Left colon (tissue), 2 donors: ENCODE results near the gene KHK. TPM values are rescaled to one million over a fixed set of nuclear protein-coding genes. Genes with fewer than 3 reads are reported as not detected.

Experiments
- ATAC-seq: fragments of 200-7000 bp; cut with Tn5 transposase; one replicate; pipeline ENCODE4 v1.9.1; 2020; ENCODE audit warnings: mild to moderate bottlenecking, moderate library complexity
- DNase-seq, 2 donors: peaks; one replicate each; pipeline ENCODE4 v3.0.0-alpha.2; 2020
- intact Hi-C, 2 donors: fragments of 100-400 bp; cut with DNase I in 1 of 2; cut with micrococcal nuclease in 1 of 2; formaldehyde crosslinking; loops; one replicate each; pipeline versions ENCODE4 v1.11.2 to v1.14.0; 2022; cut with DNase I, micrococcal nuclease
- total RNA-seq, 2 donors: library from RNA; stranded (reverse); fragmentation: NEBNext Ultra II Directional; extraction: Animal tissue kit (Norgen Biotek cat#: 25700); gene quantifications; one replicate each; pipeline ENCODE4 v1.2.1, GENCODE V29; 2021
- donor health status: DM: no; HTN: no; CAD: no.
- donor health status: DM: yes; HTN: yes; CAD: no.

KHK gene
- total RNA-seq, 2 donors from 2014 or later: 8.8 to 13.4 TPM

- ATAC-seq (peak; percentile 97), DNase-seq (peak; percentile 96 to 99)
- intact Hi-C loops: no loop called here
Observed at GRCh38 chr2:27133905-27134780, 47.6 kb downstream of the KHK start, which contains the start of gene PREB. Gene PREB, minus strand, starts transcription at chr2:27134636. Its CDS starts 215 bp downstream, at chr2:27134421.

- no peak for DNase-seq
- intact Hi-C loops: no loop called here
- no peak for ATAC-seq
Observed at GRCh38 chr2:27134781-27135477, 48.4 kb downstream of the KHK start.

- no peak for ATAC-seq
- no peak for DNase-seq
- intact Hi-C loops: no loop called here
Observed at GRCh38 chr2:27135478-27135955, 48.9 kb downstream of the KHK start.

GRCh38 chr2:27136751-27137150 lies 50.2 kb downstream of the KHK start:
- intact Hi-C loops: no loop called here
- no peak for ATAC-seq
- DNase-seq: no peak

GRCh38 chr2:27137322-27137935 lies 50.9 kb downstream of the KHK start:
- ATAC-seq (no peak), DNase-seq (no peak)
- intact Hi-C loops: no loop called here

GRCh38 chr2:27138111-27138510 lies 51.5 kb downstream of the KHK start:
- DNase-seq: no peak
- no peak for ATAC-seq
- intact Hi-C loops: no loop called here

- intact Hi-C loops: no loop called here
- ATAC-seq (no peak), DNase-seq (no peak)
Observed at GRCh38 chr2:27139310-27139709, 52.7 kb downstream of the KHK start, which contains the start of gene PRR30. Gene PRR30, minus strand, starts transcription at chr2:27139410. Its CDS starts 1,081 bp downstream, at chr2:27138329.

GRCh38 chr2:27143285-27143684 lies 56.7 kb downstream of the KHK start:
- intact Hi-C loops: no loop called here
- ATAC-seq (no peak), DNase-seq (no peak)

GRCh38 chr2:27145682-27146081 lies 59.1 kb downstream of the KHK start:
- intact Hi-C loops: no loop called here
- DNase-seq (no peak), ATAC-seq (no peak)

- ATAC-seq (no peak), DNase-seq (no peak)
- intact Hi-C loops: no loop called here
Observed at GRCh38 chr2:27147935-27148334, 61.4 kb downstream of the KHK start.

- ATAC-seq: no peak
- intact Hi-C loops: no loop called here
- no peak for DNase-seq
Observed at GRCh38 chr2:27148801-27149439, 62.3 kb downstream of the KHK start, which contains the start of gene TCF23. Gene TCF23, plus strand, starts transcription at chr2:27149004. Its CDS starts 130 bp downstream, at chr2:27149134.

- intact Hi-C loops: no loop called here
- ATAC-seq (no peak), DNase-seq (no peak)
Observed at GRCh38 chr2:27149570-27150405, 63.2 kb downstream of the KHK start.

Other genes starting within 250 kb of the KHK start
- gene DPYSL5, start 238.6 kb upstream of the KHK start, total RNA-seq: under 1 TPM in 1 of 2 donors, not detected in 1; 0.11 TPM
- 10 to 100 TPM; 27.9 to 31.4 TPM for gene MAPRE3, start 116.1 kb upstream of the KHK start, total RNA-seq
- gene TMEM214, start 53.8 kb upstream of the KHK start, total RNA-seq: 10 to 100 TPM; 70.2 to 89.7 TPM
- 10 to 100 TPM; 14.7 to 16.1 TPM for gene AGBL5, start 35.1 kb upstream of the KHK start, total RNA-seq
- gene OST4, start 15.1 kb upstream of the KHK start, total RNA-seq: 100 to 1,000 TPM; 243 to 278 TPM
- gene EMILIN1, start 8.2 kb upstream of the KHK start, total RNA-seq: 10 to 100 TPM in 1 of 2 donors, 1 to 10 TPM in 1; 8.4 to 41.6 TPM
- gene CGREF1, start 32.4 kb downstream of the KHK start, total RNA-seq: 1 to 10 TPM in 1 of 2 donors, under 1 TPM in 1; 0.53 to 3.8 TPM
- gene ABHD1, start 37.0 kb downstream of the KHK start, total RNA-seq: under 1 TPM in 1 of 2 donors, not detected in 1; 0.34 TPM
- gene PREB, start 47.9 kb downstream of the KHK start, total RNA-seq: 10 to 100 TPM; 40.8 to 44.7 TPM
- gene PRR30, start 52.6 kb downstream of the KHK start, total RNA-seq: not detected
- not detected for gene TCF23, start 62.2 kb downstream of the KHK start, total RNA-seq
- 10 to 100 TPM; 75.3 to 98.2 TPM for gene ATRAID, start 125.3 kb downstream of the KHK start, total RNA-seq
- 10 to 100 TPM; 20.6 to 30.5 TPM for gene SLC5A6, start 125.5 kb downstream of the KHK start, total RNA-seq
- 10 to 100 TPM; 13.9 to 23.7 TPM for gene CAD, start 130.6 kb downstream of the KHK start, total RNA-seq
- gene SLC30A3, start 176.3 kb downstream of the KHK start, total RNA-seq: not detected
- not detected for gene DNAJC5G, start 188.7 kb downstream of the KHK start, total RNA-seq
- under 1 TPM in 1 of 2 donors, not detected in 1; 0.14 TPM for gene TRIM54, start 195.7 kb downstream of the KHK start, total RNA-seq
- under 1 TPM; 0.52 to 0.56 TPM for gene UCN, start 221.7 kb downstream of the KHK start, total RNA-seq
- 10 to 100 TPM; 26.6 to 32.4 TPM for gene MPV17, start 236.3 kb downstream of the KHK start, total RNA-seq